Activated T-cell treated with anti-CD3 and anti-CD28 coated beads, Interleukin-2, amount 50 U/mL, for 1 hour (primary cell): Measurements from ENCODE around the gene VAC14.

ENCODE experiments used
- DNase-seq: peaks from one replicate; pipeline ENCODE4 v3.0.0-alpha.2; 2020

VAC14 gene

GRCh38 chr16:70721202-70721963 lies 79.6 kb downstream of the VAC14 start:
- DNase-seq = no peak

- DNase-seq = no peak
Observed at GRCh38 chr16:70720425-70721201, 80.3 kb downstream of the VAC14 start.

- DNase-seq = no peak
Observed at GRCh38 chr16:70717065-70717464, 83.9 kb downstream of the VAC14 start.

DNA sequence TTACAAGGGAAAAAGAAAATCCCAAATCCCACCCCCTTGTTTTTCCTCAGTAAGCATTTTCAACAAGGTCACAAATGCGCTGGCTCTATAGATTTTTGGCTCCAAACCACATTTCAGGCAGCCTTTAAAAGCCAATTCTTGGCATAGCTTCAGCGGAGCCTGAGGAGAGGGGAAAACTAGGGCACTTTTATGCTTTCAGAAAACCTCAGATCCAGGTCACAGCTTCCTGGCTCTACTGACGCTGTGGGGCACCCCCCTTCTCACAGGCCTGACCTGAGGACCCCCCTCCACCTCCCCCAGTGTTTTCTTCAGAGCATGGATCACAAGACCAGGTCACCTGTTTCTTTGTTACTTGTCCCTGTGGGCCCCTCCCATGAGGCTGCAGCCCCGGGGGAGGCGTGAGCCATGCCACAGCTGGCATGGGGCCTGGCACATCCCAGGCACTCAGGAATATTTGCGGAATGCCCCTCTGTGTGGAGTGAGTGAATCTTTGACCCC lies 85.0 kb downstream of the VAC14 start:
- no peak for DNase-seq

- DNase-seq = no peak
Observed at GRCh38 chr16:70715055-70715858, 85.7 kb downstream of the VAC14 start.

DNA sequence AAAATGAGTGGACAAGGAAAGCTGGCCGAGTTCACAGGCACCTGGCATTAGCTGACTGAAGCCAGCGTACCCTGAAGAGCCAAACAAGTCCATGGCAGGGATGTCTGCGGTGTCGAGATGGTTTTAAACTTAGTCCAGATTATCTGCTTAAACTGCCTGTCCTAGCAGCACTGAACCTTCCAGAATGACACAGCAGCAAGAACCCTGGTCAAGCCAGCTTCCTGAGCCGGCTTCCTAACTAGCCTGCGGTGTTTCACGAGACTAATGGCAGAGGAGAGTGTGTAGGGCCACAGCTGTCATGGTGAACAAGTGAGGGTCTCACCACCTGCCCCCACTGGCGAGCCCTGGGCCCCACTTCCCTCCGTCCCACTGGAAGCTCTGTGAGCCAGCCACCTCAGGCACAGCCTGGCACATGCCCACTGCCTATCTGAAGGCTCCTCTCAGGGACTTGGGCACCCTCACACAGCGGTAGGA lies 86.3 kb downstream of the VAC14 start:
- DNase-seq = no peak

DNA sequence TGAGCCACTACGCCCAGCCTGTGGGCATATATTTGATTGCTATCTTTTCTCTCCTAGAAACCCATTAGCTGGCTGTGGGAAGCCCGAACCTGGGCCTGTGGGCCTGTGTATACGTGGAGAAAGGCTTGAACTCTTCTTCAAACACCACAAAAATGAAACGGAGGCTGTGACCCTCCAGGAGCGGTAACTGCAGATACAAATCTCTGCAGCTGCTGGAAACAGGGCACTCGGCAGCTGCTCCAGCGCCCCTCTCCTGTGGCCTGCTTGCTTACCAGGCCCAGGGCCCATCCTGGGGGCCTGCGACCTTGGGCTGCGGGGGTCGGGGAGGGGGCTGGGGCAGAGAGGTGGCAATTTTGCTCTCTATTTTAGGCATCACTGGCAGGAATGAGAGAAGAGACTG lies 87.1 kb downstream of the VAC14 start:
- DNase-seq = no peak

DNA sequence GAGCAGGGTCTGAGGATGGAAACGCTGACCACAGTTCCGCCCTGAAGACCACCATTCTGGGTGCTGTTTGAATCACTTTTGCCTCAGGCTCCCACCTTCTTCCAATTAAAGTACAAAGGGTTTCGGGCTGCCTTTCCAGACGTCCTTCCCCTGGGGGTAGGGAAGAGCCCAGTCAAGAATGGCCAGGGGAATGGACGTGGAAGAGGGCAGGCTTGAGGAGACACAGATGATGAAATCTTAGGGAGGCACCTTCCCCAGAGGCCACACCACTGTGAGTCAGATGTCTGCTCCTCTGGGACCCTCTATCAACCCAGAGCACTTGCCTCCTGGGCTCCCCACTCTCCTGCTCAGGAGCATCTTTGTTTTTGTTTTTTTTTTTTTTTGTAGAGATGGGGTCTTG lies 87.6 kb downstream of the VAC14 start:
- no peak for DNase-seq

DNA sequence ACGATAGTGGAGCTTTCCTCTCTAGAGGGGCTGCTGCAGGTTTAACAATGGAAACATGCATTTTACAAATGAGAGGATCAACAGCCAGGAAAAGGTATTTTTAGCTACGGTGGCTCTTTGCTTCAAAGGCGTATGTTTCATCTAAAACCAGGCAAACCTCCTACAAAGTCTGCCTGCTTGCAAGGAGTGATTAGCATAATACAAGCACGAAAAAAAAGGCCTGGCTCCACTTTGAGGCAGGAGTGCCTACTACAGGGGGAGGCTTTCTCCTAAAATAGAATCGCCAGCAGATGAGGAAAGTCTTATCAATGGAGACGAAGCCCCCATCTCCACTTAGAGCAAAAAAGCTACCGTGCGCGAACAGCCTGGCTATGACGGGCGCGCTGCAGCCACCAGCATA lies 88.0 kb downstream of the VAC14 start:
- DNase-seq = no peak

GRCh38 chr16:70712359-70712758 lies 88.6 kb downstream of the VAC14 start:
- DNase-seq = no peak

- DNase-seq = no peak
Observed at GRCh38 chr16:70711211-70712031, 89.5 kb downstream of the VAC14 start.

GRCh38 chr16:70710422-70711210 lies 90.3 kb downstream of the VAC14 start:
- DNase-seq = no peak

DNA sequence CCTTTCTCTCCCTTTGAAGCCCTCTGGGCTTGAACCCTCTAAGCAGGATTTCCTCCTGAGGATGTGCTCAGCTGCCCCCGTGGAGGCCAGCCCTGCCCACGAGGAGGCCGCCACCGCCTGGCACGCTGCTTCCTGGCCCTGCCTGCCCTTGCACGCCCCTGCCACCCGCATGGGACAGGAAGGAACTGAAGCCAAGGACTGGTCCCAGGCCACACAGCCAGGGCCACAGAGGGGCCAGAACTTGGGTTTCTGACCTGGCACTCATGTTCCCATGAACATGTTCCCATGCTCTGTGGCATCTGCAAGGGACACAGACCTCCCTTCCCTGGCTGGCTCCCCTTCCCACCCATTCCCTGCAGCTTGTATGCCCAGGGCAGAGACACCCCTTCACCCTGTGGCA lies 91.0 kb downstream of the VAC14 start:
- no peak for DNase-seq

- DNase-seq = no peak
Observed at GRCh38 chr16:70709457-70709856, 91.5 kb downstream of the VAC14 start.

- no peak for DNase-seq
Observed at GRCh38 chr16:70708366-70709246, 92.4 kb downstream of the VAC14 start.

DNA sequence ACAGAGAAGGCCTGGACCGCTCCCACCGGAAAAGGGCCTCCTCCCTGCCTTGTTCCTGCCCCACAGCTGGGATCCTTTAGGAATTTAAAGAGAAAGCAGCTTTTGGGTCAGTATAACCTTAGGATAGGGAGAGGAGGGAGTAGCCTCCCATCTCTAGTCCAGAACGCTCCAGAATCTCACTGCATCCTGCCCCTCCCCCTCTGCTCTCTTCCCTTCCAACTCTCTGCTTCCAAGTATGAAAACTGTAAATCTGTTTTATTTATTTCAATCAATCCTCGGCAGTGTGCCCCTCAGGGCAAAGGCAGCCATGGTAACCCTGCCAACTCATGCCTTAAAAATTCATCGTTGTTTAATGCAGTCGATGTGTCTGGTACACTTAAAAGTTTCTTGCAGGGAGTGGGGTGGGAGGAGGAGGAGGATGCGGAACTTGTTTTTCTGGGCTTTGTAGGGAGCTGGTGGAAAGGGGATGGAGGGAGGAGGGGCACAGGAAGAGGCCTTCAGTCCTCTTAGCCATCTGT lies 94.0 kb downstream of the VAC14 start:
- no peak for DNase-seq

DNA sequence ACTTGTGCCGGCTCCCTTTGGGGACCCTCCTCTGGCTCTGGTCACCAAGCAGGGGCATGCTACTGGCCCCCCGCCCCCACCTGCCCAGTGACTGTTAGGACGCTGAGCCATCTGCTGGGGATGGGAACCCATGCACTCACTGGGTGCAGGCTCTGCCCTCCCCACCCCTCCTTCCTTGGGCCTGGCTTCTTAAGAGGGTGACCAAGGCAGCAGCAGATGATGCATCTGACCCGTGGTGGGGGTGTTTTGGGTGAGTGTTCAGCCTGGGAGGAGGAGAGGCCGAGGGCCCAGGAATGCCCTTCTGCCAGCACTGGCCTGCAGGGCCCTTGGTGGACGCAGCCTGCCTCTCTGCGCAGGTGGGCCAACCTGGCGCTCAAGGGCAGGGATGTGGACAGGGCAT lies 95.9 kb downstream of the VAC14 start:
- no peak for DNase-seq

DNA sequence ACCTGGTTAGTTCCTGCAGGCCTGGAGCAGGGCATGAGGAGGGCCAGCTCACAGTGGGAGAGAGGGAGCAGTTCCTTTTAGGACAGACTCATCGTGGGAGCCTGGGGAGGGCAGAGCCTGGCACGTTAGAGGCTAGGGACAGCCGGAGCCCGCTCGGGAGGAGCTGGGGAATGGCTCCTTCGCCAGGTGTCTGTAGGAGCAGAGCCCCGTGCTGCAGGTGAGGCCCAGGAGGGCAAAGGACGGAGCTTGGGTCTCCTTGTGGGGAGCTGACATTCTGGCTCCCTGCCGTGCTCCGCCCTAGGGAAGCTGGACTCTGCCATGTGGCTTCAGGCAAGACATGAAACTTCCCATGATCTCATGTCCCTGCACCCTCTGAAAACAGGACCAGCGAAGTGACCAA lies 96.4 kb downstream of the VAC14 start:
- no peak for DNase-seq

GRCh38 chr16:70703835-70704381 lies 97.0 kb downstream of the VAC14 start:
- no peak for DNase-seq
